HG03108 (cell line): ENCODE results near the gene SSRP1.

Experiments
- ATAC-seq: cut with Tn5 transposase; IDR thresholded peaks from one replicate; pipeline ENCODE4 v1.9.1; 2021; ENCODE audit warnings: moderate library complexity; ENCODE audit not compliant: unreplicated experiment

Gene SSRP1

GRCh38 chr11:57320067-57320718, 15.5 kb downstream of the SSRP1 start:
- no peak for ATAC-seq

DNA sequence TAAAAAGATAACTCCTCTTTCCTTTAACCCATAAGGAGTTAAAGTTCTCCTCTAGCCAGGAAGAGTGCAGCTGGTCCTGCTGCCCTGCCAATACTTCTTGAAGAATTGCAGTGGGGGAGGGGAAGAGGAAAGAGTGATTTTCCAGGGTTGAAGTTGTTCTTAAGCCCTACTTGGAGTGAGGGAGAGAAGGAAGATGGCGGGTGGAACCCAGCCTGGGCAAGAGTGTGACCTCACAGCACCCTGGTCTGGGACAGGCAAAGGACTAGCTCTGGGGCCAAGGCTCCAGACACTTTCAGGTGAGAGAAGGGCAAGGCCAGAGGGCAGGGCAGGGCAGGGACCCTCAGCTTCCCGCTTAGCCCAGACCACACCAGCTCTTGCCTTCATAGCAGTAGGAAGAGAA, 17.5 kb downstream of the SSRP1 start:
- no peak for ATAC-seq

- no peak for ATAC-seq
These were observed 19.7 kb downstream of the SSRP1 start for GRCh38 chr11:57316017-57316416.

GRCh38 chr11:57315491-57315890, 20.2 kb downstream of the SSRP1 start:
- no peak for ATAC-seq

DNA sequence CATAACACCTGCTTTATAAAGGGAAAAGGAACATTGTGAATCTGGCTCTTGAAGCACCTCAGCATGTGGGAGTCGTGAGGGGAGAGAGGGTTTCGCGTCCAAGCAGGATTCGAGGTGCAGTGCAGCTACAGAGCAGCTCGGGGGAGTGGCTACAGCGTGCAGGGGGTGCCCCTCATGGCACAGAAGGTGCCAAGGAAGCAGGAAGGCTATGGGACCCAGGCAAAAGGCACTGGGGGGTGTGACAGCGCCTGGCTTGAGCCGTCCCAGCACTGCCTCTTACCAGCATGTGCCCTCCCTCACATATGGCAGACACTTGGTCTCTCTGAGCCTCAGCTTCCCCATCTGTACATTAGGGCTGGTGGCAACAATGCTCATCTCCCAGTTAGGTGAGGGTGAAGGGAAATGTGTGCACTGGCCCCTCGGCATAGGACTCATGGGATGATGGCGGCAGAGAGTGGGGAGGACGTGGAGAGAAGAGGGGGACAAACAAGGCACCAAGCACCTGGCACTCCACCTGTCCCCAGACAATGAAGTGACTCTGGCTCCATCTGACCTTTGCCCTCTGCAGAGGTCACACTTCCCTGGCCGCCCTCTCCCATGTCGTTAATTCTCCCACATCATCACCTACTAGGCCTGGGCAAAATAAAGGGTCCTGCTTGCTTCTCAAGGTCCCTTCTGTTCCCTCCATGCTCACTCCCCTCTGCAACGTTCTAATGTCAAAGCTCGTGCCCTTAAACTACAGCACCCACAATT, 21.3 kb downstream of the SSRP1 start:
- ATAC-seq, result no peak

- no peak for ATAC-seq
These were observed 21.9 kb downstream of the SSRP1 start for GRCh38 chr11:57313788-57314135.

DNA sequence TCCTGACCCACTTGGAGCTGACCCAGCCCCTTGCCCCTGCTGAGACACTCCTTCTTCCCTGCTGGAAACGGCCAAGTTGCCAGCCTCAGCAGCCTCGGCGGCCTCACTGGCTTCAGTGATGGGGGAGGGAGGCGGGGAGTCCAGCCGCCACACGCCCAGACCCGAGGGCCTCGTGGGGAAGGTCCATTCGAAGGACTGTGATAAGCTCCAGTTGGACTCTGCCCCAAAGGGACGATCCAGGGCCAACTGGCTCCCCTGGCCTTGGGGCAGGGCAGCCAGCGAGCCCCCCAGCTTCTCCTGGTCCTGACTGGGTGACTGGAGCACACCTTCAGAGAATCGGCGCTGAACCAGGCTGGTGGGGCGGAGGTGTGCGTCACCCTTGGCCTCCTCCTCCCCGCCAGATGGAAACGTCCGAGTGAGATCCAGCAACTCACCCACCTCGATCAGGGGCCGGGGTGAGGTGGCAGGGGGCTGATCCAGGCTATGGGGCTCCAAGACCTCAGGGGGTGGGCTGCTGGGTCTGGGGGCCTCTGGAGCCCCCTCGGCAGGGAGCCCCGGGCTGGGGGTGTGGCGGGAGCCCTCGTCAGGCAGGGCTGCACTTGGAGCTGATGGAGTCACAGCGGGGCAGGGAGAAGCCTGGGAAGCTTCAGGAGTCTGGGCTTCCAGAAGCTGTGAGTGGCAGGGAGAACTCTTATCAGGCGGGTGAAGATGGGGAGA, 22.5 kb downstream of the SSRP1 start:
- no peak for ATAC-seq

DNA sequence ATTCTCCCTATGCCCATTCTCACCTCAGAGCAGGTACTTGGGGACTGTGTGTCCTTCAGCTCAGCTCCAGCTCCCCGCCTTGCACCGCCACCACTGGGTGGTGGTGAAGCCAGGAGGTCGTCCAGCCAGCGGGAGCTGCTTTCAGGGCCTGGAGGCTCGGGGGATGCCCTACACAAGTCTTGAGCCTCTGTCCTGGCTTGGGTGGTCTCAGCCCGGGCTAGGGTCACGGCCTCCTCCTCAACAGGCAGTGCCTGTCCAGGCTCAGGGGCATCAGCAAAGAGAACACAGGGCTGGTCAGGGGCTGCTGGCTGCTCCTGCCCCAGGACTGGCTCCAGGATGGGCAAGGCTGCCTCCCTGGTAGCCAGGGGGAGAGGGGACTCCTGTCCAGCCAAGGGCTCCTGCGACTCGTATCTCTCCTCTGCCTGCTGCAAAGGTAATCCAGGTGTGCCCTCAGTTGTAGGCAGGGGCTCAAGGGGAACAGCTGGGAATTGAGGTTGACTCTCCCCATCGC, 23.1 kb downstream of the SSRP1 start:
- ATAC-seq, result no peak

DNA sequence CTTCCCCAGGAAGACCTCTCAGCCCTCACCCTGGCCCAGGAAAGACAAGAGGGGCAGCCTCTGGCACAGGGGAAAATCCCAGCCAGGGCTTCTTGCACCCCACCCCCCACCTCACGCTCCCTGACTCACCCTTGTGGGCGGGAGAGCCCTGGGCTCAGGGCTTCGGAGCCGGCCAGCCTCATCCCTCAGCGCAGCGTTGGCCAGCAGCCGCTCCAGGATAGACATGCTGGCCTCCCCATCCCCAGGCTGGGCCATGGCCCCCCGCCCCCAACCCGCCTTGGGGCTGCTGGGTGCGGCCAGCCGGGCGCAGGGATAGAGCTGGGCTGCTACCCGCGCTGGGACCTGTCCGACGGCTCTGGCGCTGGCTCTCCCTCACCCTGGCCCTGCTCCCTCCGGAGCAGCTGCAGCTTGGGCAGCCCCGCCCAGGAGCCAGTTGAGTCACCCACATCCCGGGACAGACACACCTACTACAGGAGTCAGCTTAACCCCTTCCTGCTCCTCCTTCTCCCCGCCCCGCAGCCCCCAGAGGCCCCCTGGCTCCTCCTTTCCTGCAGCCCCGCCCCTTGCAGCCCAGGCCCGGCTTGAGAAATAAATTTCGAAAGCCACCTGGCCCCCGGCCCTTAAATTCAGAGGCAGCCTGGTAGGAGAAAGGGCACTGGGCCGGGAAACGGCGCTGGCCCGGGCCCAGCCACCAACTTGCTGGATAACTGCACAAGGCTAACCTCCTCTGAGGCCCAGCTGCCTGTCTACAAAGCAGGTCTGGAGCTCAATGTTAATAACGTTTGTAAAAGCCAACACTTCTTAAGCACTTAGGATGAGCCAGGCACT, 24.4 kb downstream of the SSRP1 start:
- ATAC-seq, result peak; percentile 99

GRCh38 chr11:57310630-57311086, 25.0 kb downstream of the SSRP1 start:
- no peak for ATAC-seq

GRCh38 chr11:57310091-57310490, 25.6 kb downstream of the SSRP1 start:
- ATAC-seq, result no peak

DNA sequence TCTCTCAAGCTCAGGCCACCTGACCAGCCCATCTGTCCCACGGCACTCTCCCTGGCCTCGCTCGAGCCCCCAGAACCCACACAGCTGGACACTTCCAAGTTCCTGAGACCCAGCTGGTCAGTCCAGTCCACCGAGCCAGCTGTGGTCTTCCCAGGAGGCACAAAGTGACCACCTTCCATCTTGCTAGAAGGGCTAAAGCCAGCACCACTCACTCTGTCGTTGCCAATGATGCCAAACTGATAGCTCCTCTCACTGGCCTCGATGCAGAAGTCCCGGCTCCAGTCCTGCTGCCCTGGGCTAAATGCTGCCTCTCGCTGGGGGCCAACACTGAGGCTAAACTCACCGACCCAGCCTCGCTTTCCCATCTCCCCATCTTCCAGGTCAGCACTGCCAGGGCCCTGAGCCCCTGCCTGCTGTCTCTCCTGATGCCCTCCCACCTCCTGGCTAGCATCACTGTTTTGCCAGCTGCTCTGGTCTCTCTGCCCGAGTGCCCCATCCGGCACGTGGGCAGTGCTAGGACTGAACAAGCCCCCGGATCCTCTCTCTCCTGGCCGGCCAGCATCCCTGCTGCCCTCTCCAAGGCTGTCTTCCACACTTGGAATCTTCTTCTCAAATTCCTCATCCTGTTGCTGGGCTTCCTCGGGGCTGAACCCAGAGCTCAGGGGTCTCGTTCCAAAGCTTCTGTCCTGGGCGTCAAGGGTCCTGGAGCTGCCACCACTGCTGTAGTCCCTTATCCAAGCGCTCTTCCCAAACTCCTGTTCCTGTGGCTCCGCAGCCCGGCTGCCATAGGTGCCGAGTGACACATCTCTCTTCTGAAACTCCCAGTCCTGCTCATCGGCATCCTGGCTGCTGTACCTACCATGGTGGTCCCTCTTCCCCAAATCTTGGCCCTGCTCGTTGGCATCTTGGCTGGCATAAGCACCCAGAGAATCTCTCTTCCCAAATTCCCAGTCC, 26.3 kb downstream of the SSRP1 start:
- no peak for ATAC-seq

GRCh38 chr11:57308426-57309060, 27.1 kb downstream of the SSRP1 start:
- ATAC-seq, result no peak

- ATAC-seq, result no peak
These were observed 27.9 kb downstream of the SSRP1 start for GRCh38 chr11:57307666-57308270.

DNA sequence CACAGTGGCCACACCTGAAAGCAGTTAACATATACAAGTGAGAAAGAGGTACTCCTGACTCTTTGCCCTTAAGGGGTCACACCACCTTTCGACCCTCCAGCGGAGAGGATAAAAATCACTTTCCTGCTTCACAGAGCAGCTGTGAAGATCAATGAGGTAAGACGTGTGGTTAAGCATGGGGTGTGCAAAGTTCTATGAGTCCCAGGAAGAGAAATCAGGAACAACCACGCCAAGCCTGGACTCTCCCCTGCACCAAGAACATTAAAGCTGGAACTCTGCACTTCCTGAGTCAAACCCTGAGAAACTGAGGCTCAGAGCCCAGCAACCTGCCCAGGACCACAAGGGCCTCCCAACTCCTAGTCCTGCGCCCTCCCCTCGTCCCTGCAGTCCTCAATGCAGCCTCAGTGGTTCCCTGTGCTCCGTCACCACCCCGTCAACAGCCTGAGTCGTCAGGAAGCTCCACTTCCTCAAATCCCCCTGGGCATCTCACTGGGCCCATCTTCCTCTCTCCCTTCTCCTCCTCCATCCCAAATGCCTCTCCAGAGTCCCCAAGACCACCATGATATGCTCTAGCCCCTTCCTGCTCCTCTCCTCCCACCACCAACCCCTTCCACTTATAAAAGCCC, 28.6 kb downstream of the SSRP1 start:
- ATAC-seq, result no peak

- ATAC-seq, result no peak
These were observed 29.4 kb downstream of the SSRP1 start for GRCh38 chr11:57306161-57306876.

DNA sequence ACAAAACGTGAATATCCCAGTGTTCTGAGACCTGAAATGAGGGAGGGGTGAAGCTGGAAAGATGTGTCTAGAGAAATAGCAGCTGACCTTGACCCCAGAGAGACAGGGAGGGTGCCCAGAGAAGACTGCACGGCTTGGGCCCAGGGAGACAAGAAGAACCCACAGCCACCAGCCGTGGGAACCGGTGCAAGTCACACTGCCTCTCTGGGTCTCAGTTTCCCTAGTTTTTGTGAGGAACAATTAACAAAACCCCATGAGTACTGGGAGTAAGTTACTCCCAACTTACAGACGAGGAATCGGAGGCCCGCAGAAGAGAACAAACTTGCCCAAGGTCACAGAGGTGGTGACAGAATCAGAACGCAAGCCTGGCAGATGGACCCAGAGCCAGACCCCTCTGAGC, 30.2 kb downstream of the SSRP1 start:
- ATAC-seq, result no peak
